CD14-positive monocyte (primary cell): ENCODE measurements around the gene KLHDC7B. TPM values are rescaled to one million over a fixed set of nuclear protein-coding genes. Genes with fewer than 3 reads are reported as not detected.

ENCODE experiments used
- DNase-seq, 3 donors: peaks; one replicate each; pipeline ENCODE4 v3.0.0-alpha.2; 2011 to 2022
- H2AFZ ChIP-seq: 2 replicates; pipeline ENCODE4 v1.6.0; 2012; ENCODE audit warnings: mild to moderate bottlenecking, low read depth, low read length, inconsistent platforms; ENCODE audit not compliant: insufficient read depth, poor library complexity, severe bottlenecking
- H3K27ac ChIP-seq, 2 donors: 1 replicate in 1 of 2; 2 replicates in 1 of 2; pipeline ENCODE4 v1.5.1; 2012 to 2013; ENCODE audit warnings: low read length in 2 of 2, control low read depth in 1 of 2, inconsistent platforms in 1 of 2, low read depth in 1 of 2, mild to moderate bottlenecking in 1 of 2
- H3K27me3 ChIP-seq, 2 donors: one replicate each; pipeline versions ENCODE4 v1.6.0 to v1.6.1; 2011 to 2013; ENCODE audit warnings: low read length in 2 of 2; ENCODE audit not compliant: control insufficient read depth in 2 of 2, insufficient read depth in 2 of 2
- H3K36me3 ChIP-seq, 2 donors: replicated peaks in 1 of 2; 1 replicate in 1 of 2; 2 replicates in 1 of 2; pipeline versions ENCODE4 v1.5.1 to v1.6.1; 2012 to 2013; ENCODE audit warnings: low read length in 2 of 2, control low read depth in 1 of 2, inconsistent platforms in 1 of 2, mild to moderate bottlenecking in 1 of 2; ENCODE audit not compliant: insufficient read depth in 2 of 2, control insufficient read depth in 1 of 2
- H3K4me1 ChIP-seq, 2 donors: 1 replicate in 1 of 2; 2 replicates in 1 of 2; pipeline versions ENCODE4 v1.5.1 to v1.6.1; 2012 to 2013; ENCODE audit warnings: low read length in 2 of 2, control low read depth in 1 of 2, inconsistent platforms in 1 of 2, mild to moderate bottlenecking in 1 of 2, moderate library complexity in 1 of 2; ENCODE audit not compliant: insufficient read depth in 2 of 2, control insufficient read depth in 1 of 2
- H3K4me2 ChIP-seq: replicated peaks from 2 replicates; pipeline ENCODE3; 2012; ENCODE audit warnings: low read length, moderate library complexity, mild to moderate bottlenecking; ENCODE audit not compliant: poor library complexity, severe bottlenecking; ENCODE audit errors: extremely low read depth
- H3K4me3 ChIP-seq, 3 experiments: fragments of 200-600 bp in 1 of 3; sonication (generic) in 1 of 3; replicated peaks in 1 of 3; 1 replicate in 2 of 3; 2 replicates in 1 of 3; pipeline ENCODE4 v1.5.1; 2011 to 2013; ENCODE audit warnings: low read length in 3 of 3, mild to moderate bottlenecking in 3 of 3, control low read depth in 2 of 3, low read depth in 2 of 3, inconsistent platforms in 1 of 3, moderate library complexity in 1 of 3
- H3K79me2 ChIP-seq: 2 replicates; pipeline ENCODE4 v1.6.0; 2012; ENCODE audit warnings: mild to moderate bottlenecking, control low read depth, inconsistent platforms, low read length, moderate library complexity; ENCODE audit not compliant: insufficient read depth
- H3K9ac ChIP-seq: 2 replicates; pipeline ENCODE4 v1.6.0; 2017; ENCODE audit warnings: low read length, mild to moderate bottlenecking; ENCODE audit not compliant: insufficient read depth, poor library complexity, severe bottlenecking
- H3K9me3 ChIP-seq, 2 donors: replicated peaks in 1 of 2; 1 replicate in 1 of 2; 2 replicates in 1 of 2; pipeline versions ENCODE4 v1.5.1 to v1.6.1; 2012 to 2013; ENCODE audit warnings: low read length in 2 of 2, control low read depth in 1 of 2; ENCODE audit not compliant: control insufficient read depth in 1 of 2, insufficient read depth in 1 of 2
- H4K20me1 ChIP-seq: 2 replicates; pipeline ENCODE4 v1.6.0; 2012; ENCODE audit warnings: mild to moderate bottlenecking, low read length, control low read depth, moderate library complexity; ENCODE audit not compliant: insufficient read depth
- H3K27ac Mint-ChIP-seq, 7 donors: one replicate each; pipeline ENCODE4 v1.8.0; 2020; ENCODE audit warnings: mild to moderate bottlenecking in 7 of 7, mixed read lengths in 7 of 7, moderate library complexity in 6 of 7, inconsistent platforms in 2 of 7
- H3K27me3 Mint-ChIP-seq, 3 donors: one replicate each; pipeline ENCODE4 v1.8.0; 2021 to 2022; ENCODE audit warnings: low read depth in 3 of 3, mild to moderate bottlenecking in 3 of 3, mixed read lengths in 3 of 3, moderate library complexity in 3 of 3, inconsistent platforms in 1 of 3
- H3K36me3 Mint-ChIP-seq, 2 donors: one replicate each; pipeline ENCODE4 v1.8.0; 2020; ENCODE audit warnings: mixed read lengths in 2 of 2, inconsistent platforms in 1 of 2, mild to moderate bottlenecking in 1 of 2
- H3K4me1 Mint-ChIP-seq: one replicate; pipeline ENCODE4 v1.8.0; 2020; ENCODE audit warnings: mild to moderate bottlenecking, mixed read lengths
- H3K4me3 Mint-ChIP-seq, 2 donors: one replicate each; pipeline ENCODE4 v1.8.0; 2020; ENCODE audit warnings: mild to moderate bottlenecking in 2 of 2, mixed read lengths in 2 of 2, moderate library complexity in 1 of 2
- H3K9me3 Mint-ChIP-seq, 7 donors: one replicate each; pipeline ENCODE4 v1.8.0; 2020 to 2022; ENCODE audit warnings: mixed read lengths in 7 of 7, mild to moderate bottlenecking in 6 of 7, moderate library complexity in 6 of 7, inconsistent platforms in 2 of 7
- CTCF ChIP-seq: fragments of 200-600 bp; IDR thresholded peaks from one replicate; pipeline ENCODE4 v1.8.0; 2022; ENCODE audit warnings: antibody characterized with exemption, mild to moderate bottlenecking
- WGBS: methylation state at CpG from one replicate; pipeline ENCODE4 v1.1.5; 2013; ENCODE audit warnings: missing lambda C conversion rate; ENCODE audit not compliant: insufficient coverage; 5-methylcytosine and 5-hydroxymethylcytosine counted together
- intact Hi-C, 2 donors: fragments of 100-400 bp; cut with micrococcal nuclease; formaldehyde crosslinking; loops; one replicate each; pipeline versions ENCODE4 v1.15.0 to v1.15.1; 2023
- polyA plus RNA-seq, 3 donors: library from polyadenylated mRNA; depleted of rRNA in 1 of 3; unstranded in 2 of 3; stranded (reverse) in 1 of 3; fragments of 300-500 nt in 2 of 3; fragments of >200 nt in 1 of 3; fragmentation: Illumina TruSeq in 2 of 3; gene quantifications; 1 replicate in 2 of 3; 2 replicates in 1 of 3; pipeline ENCODE4 v1.2.3, GENCODE V29; 2012 to 2021

KLHDC7B gene
- polyA plus RNA-seq, 3 donors = 0.88 to 4.3 (median 1.4) TPM

DNA sequence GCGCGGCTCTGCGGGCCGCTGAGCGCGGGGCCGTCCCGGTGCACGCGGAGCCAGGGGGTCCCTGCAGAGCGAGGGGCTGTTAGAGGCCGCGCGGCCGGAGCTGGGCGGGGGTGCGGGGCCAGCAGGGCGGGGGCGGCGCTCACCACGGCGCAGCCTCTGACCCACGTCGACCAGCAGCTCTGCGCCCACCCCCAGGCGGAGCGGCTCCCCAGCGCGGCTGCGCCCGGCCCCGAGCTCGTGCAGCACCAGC is 19.9 kb upstream of the KLHDC7B start:
- peaks cover 36 to 61% of the 10 kb centered on the region in 2 donors for H3K36me3 Mint-ChIP-seq
- WGBS = under 1% methylated on average over 33 of the region's 33 CpGs

GRCh38 chr22:50526108-50526833 is 19.4 kb upstream of the KLHDC7B start:
- no peaks in the 10 kb centered on the region for H3K9me3 Mint-ChIP-seq
- no peaks in the 10 kb centered on the region for H3K9me3 ChIP-seq
- H3K36me3 ChIP-seq = peaks cover 44 to 52% of the 10 kb centered on the region in 2 donors
- TF ChIP-seq CTCF = peak; percentile 57
- peak overlapping the region; percentile 72 to 99 (median 73) for H3K4me3 ChIP-seq
- peaks cover 84% of the 10 kb centered on the region for H4K20me1 ChIP-seq
- peaks cover 30% of the 10 kb centered on the region for H3K4me1 Mint-ChIP-seq
- peak overlapping the region; percentile 95 for H3K4me2 ChIP-seq
- H3K9ac ChIP-seq = peak overlapping the region; percentile 100
- intact Hi-C loops = loop anchor here (2.0 to 5.0 kb wide), 5 partner anchors 17 to 96 kb away; partner anchors contain the start of genes CHKB (in 2 of the 2), NCAPH2 (in 2 of the 2) and SYCE3 (in 2 of the 2)
- peak overlapping the region; percentile 100 for H3K27ac ChIP-seq
- H3K4me3 Mint-ChIP-seq = peak overlapping the region; percentile 91 to 95
- peaks cover 36 to 57% of the 10 kb centered on the region in 2 donors for H3K36me3 Mint-ChIP-seq
- WGBS = under 1% methylated on average over 66 of the region's 77 CpGs
- peaks cover 68% of the 10 kb centered on the region for H3K79me2 ChIP-seq
- peaks cover 44 to 71% of the 10 kb centered on the region in 2 donors for H3K4me1 ChIP-seq
- peak; percentile 66 to 82 (median 76) for DNase-seq
- H3K27me3 Mint-ChIP-seq = no peaks in the 10 kb centered on the region
- H2AFZ ChIP-seq = no peak overlapping the region
- H3K27ac Mint-ChIP-seq = peak overlapping the region; percentile 94 to 100 (median 97)
- no peaks in the 10 kb centered on the region for H3K27me3 ChIP-seq

More for the DNA sequence above, 19.9 kb upstream of the KLHDC7B start:
- Histone ChIP-seq H3K4me2 (peak overlapping the region; percentile 95), H3K79me2 (peaks cover 63% of the 10 kb centered on the region), H3K27me3 (no peaks in the 10 kb centered on the region), H3K9ac (peak overlapping the region; percentile 100), H2AFZ (no peak overlapping the region), H3K4me1 (peaks cover 44 to 71% of the 10 kb centered on the region in 2 donors), H3K36me3 (peaks cover 46 to 57% of the 10 kb centered on the region in 2 donors), H3K27ac (peak overlapping the region; percentile 60 to 100), H3K4me3 (peak overlapping the region; percentile 47 to 99 (median 72)), H4K20me1 (peaks cover 87% of the 10 kb centered on the region), H3K9me3 (no peaks in the 10 kb centered on the region)
- no peak for TF ChIP-seq CTCF
- no peak for DNase-seq
- peak overlapping the region in 3 of 7 donors; percentile 38 to 83 (median 51) for H3K27ac Mint-ChIP-seq
- intact Hi-C loops = loop anchor here (2.0 to 5.0 kb wide), 5 partner anchors 17 to 97 kb away; partner anchors contain the start of genes CHKB (in 2 of the 2), NCAPH2 (in 2 of the 2) and SYCE3 (in 2 of the 2)
- peaks cover 30% of the 10 kb centered on the region for H3K4me1 Mint-ChIP-seq
- H3K9me3 Mint-ChIP-seq = no peaks in the 10 kb centered on the region
- peak overlapping the region; percentile 73 to 81 for H3K4me3 Mint-ChIP-seq
- no peaks in the 10 kb centered on the region for H3K27me3 Mint-ChIP-seq
